Occipital lobe (tissue), 2 donors: ENCODE data around the gene IL20. TPM values are rescaled to one million over a fixed set of nuclear protein-coding genes. Genes with fewer than 3 reads are reported as not detected.

Source experiments
- DNase-seq: peaks from one replicate; lab custom pipeline; 2025; lab: John Stamatoyannopoulos, UW
- total RNA-seq: library from RNA; depleted of rRNA; stranded (reverse); fragments of >200 nt; gene quantifications from one replicate; pipeline ENCODE4 v1.2.3, GENCODE V29; 2014

The IL20 gene
- total RNA-seq, 1 donor from 2014 or later = 0.47 TPM

DNA sequence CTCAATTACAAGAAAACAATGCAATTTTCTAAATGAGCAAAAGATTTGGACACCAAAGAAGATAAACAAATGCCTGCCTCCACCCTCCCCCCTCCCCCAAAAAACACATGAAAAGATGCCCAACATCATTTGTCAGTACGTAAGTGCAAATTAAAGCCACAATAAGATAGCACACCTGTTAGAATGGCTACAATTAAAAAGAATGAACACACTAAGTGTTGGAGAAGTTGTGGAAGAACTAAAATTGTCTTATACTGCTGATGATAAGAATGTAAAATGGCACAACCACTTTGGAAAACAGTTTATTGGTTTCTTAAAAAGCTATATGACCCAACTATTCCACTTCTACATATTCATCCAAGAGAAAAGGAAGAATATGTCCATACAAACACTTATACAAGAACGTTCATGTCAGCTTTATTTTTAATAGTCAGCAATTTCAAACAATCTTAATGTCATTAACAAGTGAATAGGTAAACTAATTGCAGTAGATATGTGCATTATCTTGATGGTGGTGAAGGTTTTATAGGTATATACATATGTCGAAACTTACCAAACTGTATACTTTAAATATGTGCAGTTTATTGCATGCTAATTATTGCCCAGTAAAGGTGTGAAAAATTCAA, 10.4 kb downstream of the IL20 start:
- DNase-seq = no peak

DNA sequence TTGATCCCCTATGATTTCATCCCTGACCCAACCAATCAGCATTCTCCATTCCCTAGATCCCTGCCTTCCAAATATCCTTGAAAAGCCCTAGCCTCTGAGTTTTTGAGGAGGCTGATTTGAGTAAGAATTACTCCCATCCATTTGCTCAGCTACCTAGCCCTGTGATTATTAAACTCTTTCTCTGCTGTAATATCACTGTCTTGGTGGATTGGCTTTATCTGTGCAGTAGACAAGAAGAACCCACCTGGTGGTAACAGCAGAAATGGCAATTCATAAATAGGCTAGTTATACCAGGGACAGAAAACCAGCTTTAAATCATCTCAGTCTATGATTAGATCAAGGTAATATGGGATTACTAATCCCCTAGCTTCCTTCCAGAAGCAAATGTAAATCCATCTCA, 13.0 kb downstream of the IL20 start:
- no peak for DNase-seq

DNA sequence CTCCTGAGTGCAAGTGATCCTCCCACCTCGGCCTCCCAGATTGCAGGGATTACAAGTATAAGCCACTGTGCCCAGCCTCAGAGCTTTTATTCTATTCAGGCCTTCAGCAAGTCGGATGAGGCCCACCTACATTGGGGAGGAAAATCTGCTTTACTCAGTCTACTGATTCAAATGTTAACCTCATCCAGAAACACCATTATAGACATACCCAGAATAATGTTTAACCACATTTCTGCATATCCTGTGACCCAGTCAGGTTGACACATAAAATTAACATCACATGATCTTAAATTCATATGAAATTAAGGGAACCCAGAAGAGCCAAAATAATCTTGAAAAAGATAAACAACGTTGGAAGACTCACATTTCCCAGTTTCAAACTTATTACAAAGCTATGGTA, 14.9 kb downstream of the IL20 start:
- DNase-seq = no peak

DNA sequence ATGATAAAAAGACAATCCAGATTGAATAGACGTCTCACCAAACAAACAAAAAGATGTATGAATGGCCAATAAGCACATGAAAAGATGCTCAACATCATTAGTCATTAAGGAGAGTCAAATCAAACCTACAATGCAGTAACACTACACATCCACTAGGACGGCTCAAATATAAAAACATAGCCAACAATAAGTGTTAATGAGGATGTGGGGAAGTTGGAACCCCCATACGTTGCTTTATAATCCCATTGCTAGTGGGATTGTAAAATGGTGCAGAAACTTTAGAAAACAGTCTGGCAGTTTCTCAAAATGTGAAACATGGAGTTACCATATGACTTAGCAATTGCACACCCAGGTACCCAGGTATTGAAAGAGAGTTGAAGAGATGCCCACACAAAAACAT, 17.1 kb downstream of the IL20 start:
- no peak for DNase-seq

DNA sequence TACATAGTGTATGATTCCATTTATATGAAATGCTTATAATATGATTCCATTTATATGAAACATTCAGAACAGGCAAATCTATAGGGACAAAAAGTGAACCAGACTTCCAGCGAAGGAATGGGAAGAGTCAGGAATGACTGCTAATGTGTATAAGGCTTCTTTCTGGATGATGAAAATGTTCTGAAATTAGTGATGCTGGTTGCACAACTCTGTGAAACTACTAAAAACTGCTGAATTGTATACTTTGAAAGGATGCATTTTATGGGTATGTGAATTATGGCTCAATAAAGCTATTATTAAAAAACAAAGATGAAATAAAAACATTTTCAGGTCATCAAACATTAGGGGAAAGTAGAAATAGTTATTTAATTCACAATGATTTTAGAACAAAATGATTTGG, 17.7 kb downstream of the IL20 start:
- DNase-seq = no peak

DNA sequence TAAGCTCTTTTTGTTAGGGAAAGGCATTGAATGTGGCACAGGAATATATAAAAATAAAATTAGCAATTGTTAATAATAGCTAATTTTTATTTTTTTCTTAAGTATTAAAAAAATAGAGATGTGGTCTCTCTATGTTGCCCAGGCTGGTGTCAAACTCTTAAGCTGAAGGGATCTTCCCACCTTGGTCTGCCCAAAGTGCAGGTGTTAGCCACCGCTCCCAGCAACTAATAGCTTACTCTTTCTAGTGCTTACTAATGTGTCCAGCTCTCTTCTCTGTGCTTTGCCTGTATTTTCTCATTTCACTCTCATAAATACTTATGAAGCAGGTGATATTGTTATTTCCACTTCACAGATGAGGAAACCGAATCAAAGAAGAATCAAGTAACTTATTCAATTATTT, 18.5 kb downstream of the IL20 start:
- DNase-seq = no peak

DNA sequence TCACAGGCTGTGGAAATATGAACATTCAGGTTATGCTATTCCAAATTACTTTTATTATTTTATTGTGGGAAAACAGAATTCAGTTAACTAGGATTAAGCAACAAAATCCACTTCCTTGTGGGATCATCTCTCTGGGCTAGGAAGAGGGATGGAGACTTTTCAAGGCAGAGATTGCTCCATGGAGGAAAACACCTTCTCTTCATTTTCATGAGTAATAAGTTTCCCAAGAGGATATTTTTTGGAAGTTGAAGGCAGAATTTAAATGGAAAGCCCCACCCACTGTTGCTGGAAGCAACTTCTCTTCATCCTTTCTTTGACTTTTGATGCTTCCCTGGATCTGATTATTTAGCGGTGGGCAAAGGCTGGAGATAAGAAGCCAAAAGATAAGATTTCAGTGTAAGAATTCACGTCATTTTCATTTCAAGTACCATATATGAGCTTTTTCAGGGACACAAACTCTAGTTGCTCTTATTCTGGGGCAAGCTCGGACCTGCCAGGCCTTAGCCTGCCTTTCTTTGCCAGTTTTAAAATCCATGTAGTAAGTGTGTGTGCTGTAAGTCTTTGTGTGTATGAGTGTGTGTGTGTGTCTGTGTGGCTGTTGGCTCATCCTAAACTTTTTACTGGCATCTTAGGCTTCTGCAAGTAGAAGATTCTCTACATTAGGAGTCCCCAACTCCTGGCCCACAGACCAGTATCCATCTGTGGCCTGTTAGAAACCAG, 20.1 kb downstream of the IL20 start:
- no peak for DNase-seq

DNA sequence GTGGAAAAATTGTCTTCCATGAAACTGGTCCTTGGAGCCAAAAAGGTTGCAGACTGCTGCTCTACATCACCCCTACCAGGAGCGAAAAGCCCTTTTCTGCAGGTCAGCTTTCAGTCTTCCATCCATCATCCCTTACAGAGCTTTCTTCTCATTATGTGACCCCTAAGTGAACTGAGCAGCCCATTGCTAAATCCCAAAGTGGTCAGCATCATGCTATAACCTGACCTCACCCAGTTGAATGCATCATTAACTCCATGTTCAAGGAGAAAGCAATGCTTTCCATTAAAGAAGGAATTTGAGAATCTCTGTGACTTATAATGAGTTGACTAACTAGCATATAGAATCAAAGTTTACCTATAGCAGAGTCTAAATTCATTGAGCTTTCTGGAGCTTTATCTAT, 21.4 kb downstream of the IL20 start:
- no peak for DNase-seq

DNA sequence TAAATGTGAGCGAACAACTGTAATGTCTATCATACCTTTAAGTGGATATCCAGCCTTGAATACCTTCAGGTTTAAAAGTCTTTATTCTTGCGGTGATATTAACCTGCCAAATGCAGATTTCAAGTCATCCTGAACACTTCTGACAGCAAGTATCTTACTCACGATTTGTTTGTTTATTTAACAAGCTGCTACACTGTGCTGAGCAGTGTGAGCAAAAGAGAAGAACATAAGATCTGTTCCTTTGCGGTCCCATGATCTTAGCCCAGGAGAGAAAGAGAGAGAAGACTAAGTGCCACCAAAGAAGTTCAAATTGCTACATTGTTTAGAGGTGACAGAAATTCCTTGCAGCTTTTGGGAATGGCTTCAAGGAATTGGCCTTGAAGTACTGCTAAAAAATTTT, 22.3 kb downstream of the IL20 start:
- no peak for DNase-seq

DNA sequence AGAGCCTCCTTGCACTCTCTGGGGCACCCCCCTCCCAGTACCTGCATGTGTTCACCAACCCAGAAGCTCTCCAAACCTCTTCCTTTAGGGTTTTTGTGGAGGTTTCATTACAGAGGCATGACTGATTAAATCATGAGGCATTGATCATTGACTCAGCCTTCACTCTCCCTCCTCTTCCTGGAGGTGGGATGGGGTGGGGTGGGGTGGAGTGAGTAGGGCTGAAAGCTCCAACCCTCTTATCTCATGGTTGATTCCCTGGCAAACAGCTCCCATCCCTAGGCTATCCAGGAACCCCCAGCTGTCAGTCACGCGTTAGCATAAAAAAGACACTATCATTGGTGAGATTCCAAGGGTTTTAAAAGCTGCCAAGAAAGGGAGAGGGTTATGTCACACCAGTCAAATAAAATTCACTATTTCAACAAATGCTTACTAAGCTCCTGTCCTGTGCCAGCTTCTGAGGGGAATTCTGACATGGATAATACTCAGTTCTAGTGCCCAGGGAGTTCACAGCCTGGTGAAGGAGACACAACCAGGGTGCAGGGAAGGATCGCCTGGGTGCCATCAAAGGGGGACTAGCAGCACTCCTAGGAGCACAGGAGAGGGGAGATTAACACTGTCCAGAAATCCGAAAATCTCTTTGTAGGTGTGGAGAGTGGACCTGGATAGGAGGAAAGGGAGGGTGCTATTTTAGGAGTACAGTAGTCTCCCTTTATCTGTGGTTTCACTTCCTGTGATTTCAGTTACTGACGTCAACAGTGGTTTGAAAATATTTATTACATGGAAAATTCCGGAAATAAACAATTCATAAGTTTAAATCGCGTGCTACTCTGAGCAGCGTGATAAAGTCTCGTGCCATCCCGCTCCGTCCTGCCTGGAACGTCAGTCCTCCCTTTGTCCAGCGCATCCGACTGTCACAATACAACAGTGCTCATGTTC, 25.0 kb downstream of the IL20 start:
- no peak for DNase-seq

DNA sequence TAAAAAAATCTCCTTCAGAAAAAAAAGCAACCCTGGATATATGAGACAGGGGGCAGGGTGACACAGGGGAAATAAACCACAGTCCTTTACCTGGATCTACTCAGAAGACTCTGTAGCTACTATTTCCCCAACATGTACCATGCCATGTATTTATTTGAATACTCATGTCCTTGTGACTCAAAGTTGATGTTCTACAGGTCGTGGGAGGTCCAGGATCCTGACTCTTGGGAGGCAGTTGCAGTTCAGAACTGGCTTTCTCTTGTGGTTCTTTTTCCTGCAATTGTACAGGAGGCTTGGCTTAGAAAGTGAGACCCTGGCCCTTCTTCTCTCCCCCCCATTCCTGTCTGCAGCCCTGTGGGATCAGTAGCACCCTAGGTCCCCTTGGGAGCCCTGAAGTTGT, 26.0 kb downstream of the IL20 start:
- DNase-seq = no peak

DNA sequence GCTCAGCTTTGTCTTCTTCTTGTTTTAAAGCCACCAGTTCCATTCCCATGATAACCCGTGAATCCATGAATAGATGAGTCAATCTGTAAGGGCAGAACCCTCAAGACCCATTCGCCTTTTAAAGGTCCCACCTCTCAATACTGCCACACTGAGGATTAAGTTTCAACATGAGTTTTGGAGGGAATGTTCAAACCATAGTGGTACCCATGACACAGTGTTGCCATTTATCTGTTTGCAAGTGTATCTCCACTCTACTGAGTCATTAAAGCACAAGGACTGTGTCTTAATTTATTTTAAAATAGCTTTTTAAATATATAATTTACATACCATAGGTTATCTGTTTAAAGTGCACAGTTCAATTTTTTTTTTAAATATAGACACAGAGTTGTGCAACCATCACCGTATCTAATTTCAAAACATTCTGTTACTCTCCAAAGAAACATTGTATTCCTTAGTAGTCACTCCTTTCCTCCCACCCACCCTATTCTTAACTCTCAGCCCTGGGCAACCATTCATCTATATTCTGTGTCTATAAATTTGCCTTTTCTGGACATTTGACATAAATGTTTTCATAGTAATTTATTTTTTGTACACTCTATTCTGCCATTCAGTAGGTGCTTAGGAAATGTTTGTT, 27.0 kb downstream of the IL20 start:
- no peak for DNase-seq

DNA sequence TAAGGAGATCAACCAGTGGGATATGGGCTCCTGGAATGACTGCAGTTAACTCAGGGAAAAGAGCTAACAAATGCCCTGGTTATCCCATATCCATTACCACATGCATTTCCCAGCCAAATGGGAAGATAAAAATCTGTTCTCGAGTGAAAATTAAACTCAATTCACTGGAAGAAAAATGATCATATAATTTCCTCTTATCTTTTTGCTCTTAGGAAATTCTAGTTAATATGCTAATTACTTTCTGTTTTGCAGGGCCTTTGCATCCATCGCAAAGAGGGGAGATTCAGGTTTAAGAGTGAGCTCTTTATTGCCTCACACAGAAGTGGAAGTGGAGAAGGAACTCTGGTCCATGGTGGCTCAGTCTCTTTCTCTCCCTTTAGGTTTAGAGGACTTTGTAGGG, 28.0 kb downstream of the IL20 start:
- DNase-seq = no peak

DNA sequence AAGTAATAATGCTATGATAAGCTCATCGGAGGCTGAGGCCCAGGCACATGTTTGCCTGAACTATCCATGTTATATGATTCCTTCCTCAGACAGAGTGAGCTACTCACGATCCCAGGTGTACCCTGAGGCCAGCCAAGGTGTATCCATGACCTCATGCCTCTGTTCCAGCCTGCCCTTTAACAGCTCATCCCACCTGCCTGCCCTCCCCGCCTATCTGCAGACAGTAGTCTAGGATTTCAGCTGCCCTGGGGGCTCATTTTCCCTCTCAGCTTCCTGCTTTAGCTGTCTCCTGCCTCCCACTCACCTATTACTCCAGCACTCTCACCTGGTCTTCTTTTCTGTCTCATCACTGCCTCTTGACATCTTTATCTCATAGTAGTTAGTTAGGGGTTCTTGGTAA, 29.9 kb downstream of the IL20 start:
- DNase-seq = no peak

DNA sequence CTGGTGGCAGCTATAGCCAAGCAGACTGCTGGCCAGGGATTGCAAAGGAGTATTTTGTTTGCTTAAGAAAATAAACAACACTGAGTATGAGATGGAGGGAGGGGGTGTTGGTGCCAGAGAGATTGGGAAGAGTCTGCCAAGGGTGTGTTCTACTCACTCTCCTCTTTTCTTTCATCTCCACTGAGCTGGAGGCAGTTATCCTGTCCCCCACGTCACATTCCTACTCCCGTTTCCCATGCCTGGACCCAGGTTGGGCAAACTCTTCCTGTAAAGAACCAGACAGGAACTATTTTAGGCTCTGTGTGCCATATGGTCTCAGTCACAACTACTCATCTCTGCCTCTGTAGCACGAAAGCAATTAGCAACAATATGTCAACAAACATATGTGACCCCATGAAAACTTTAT, 30.4 kb downstream of the IL20 start:
- DNase-seq = no peak

DNA sequence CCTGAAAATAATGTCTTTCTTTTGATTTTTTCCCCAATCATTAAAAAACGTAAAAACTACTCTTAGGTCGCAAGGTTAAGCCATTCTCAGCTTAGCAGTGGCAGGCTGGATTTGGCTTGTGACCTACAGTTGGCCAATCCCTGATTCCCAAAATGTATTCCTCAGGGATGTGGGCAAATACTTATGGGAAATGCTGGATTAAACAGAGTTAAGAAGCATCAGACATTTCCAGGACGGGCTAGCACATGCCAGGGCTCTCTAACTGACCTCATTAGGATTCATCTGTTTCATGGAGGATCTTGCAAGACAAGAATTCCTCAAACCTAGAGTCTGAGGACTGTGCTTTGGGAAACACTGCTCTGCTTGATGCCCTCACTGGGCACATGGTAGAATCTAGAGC, 30.8 kb downstream of the IL20 start:
- no peak for DNase-seq

DNA sequence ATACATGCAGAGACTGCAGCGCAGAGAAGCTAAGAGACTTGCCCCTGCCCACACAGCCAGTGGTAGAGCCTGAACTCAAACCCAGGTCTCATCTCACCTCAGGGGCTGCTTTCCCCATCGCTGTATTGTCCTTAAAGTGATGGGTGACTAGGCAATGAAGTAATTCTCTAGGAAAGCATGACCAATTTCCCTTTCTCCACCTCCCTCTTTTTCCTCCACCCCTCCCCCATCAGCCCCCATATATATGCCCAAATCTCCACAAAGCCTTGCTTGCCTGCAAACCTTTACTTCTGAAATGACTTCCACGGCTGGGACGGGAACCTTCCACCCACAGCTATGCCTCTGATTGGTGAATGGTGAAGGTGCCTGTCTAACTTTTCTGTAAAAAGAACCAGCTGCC, 31.8 kb downstream of the IL20 start, which contains the start of gene IL24:
TSS of gene IL24 (plus strand) at position 269 of the 400 bp plus-strand sequence. CDS start 390 bp downstream, outside the sequence.
- no peak for DNase-seq

DNA sequence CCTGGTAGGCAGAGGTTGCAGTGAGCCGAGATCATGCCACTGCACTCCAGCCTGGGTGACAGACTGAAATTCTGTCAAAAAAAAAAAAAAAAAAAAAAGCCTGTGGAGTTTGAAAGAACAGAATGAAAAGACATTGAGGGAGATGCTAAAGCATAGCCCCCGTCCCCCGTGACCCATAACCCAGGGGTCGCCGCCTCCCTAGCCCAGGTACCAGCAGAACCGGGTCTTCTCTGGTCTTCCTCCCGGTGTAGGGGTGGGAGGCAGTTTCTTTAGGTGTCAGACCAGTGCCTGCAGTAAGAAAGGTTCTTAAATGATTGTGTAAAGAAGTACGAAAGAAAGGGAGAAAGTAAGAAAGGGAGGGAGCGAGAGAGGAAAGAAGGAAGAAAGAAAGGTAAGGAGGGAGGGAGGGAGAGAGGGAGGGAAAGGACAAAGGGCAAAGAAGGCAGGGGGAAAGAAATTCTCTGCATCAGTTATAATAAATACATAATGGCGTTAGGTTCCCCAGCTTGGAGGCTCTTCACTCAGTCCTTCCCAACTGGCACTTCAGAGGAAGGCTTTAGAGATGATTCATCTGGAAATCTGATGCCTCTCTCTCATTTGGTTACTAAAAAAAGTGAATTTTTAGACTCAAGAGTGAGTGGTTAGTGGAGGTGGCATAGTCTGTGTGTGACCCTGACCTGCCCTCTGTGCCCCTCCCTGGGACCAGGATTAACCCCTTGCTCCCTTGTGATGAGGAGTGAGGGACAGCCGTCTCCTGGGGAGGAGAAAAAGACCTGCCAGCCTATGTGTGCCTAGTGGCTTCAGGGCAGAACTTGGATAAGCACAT, 32.9 kb downstream of the IL20 start:
- no peak for DNase-seq

DNA sequence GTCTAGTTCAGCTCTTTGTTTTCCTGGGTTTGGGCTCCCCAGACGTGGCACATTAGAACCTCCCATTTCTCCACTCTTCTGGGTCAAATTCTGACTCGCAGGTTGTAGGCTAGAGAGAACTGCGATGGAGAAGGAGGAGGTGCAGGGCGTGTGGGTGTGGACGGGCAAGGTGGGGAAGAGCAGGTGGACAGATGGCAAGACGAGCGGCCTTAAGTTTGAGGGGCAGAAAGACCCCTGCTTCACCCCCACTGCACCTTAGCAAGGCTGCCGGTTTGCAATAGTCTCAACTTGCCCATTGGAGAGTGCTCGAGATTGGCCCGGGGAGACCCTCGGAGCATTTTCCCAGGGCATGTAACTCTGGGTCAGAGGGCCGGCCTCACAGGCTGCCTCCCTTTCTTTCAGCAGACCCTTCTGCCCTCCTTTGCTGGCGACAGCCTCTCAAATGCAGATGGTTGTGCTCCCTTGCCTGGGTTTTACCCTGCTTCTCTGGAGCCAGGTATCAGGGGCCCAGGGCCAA, 33.5 kb downstream of the IL20 start:
- no peak for DNase-seq

DNA sequence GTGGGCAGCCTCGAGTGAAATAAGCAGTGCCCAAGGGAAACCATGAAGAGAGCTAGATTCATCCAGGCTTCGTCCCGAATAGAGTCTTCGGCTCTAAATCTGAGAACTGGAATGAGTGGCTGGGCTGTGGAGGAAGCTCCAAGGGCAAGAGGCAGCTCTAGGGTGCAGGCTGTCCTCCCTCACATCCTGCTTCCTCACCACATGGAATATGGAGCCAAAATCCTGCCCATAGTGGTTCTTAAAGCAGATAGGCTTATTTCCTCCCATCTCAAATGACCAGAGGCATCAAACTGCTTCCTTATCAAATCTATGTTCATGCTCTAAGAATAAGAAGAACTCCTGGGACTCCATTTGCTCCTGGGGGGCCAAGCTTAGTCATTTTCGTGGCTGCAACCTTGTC, 34.3 kb downstream of the IL20 start:
- no peak for DNase-seq

DNA sequence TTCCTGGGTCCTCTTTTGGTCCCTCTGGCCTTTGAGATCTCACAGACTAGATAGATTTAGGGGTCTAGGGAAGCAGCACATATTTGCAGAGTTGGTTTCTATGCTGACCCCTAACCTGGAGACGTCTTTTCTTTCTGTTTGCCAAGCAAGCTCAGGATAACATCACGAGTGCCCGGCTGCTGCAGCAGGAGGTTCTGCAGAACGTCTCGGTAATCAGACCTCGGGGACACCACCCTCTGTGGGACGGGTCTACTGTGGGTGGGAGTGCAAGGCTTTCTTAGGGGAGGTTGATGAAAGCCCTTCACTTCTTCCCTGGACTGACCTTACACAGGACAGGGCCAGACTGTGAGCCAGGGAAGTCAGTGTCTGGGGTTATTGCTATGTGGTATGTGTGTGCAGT, 34.7 kb downstream of the IL20 start:
- DNase-seq = no peak
